Heart left ventricle (tissue), 16 donors: Measurements from ENCODE around the gene TMEM79. TPM values are rescaled to one million over a fixed set of nuclear protein-coding genes. Genes with fewer than 3 reads are reported as not detected.
A peak's percentile ranks its signal among the peaks of the same experiment; 100 is the strongest.

Experiments
- ATAC-seq, 4 donors: fragments of 200-7000 bp; cut with Tn5 transposase; one replicate each; pipeline ENCODE4 v1.9.1; 2020 to 2022; ENCODE audit warnings: moderate library complexity in 4 of 4, mild to moderate bottlenecking in 3 of 4, moderate number of reproducible peaks in 1 of 4
- DNase-seq, 5 donors: peaks; one replicate each; pipeline ENCODE4 v3.0.0-alpha.2; 2020
- H3K27ac ChIP-seq, 12 donors: fragments of 200-600 bp; sonication (generic) in 4 of 12; one replicate each; pipeline versions ENCODE4 v1.5.0 to v1.8.0; 2016 to 2022; ENCODE audit warnings: mild to moderate bottlenecking in 2 of 12
- H3K27me3 ChIP-seq, 9 donors: fragments of 200-600 bp; sonication (generic) in 2 of 9; one replicate each; pipeline versions ENCODE4 v1.5.1 to v1.8.0; 2016 to 2022; ENCODE audit warnings: mild to moderate bottlenecking in 3 of 9
- H3K36me3 ChIP-seq, 9 donors: fragments of 200-600 bp; sonication (generic) in 2 of 9; one replicate each; pipeline versions ENCODE4 v1.5.0 to v1.8.0; 2018 to 2022; ENCODE audit warnings: mild to moderate bottlenecking in 2 of 9
- H3K4me1 ChIP-seq, 12 donors: fragments of 200-600 bp; sonication (generic) in 4 of 12; one replicate each; pipeline versions ENCODE4 v1.5.0 to v1.8.0; 2016 to 2022; ENCODE audit warnings: mild to moderate bottlenecking in 3 of 12
- H3K4me3 ChIP-seq, 12 donors: fragments of 200-600 bp; sonication (generic) in 4 of 12; one replicate each; pipeline versions ENCODE4 v1.5.0 to v1.8.0; 2017 to 2022; ENCODE audit warnings: mild to moderate bottlenecking in 9 of 12, moderate library complexity in 4 of 12
- H3K9me3 ChIP-seq, 12 donors: fragments of 200-600 bp; sonication (generic) in 4 of 12; one replicate each; pipeline versions ENCODE4 v1.5.0 to v1.8.0; 2016 to 2022; ENCODE audit warnings: mild to moderate bottlenecking in 1 of 12
- POLR2A ChIP-seq, 2 donors: fragments of 450-650 bp; IDR thresholded peaks; one replicate each; pipeline ENCODE4 v1.6.1; 2017; ENCODE audit warnings: antibody characterized with exemption in 2 of 2, mild to moderate bottlenecking in 2 of 2, moderate library complexity in 2 of 2
- WGBS, 4 donors: extraction: QIAGEN DNeasy Blood & Tissue Kit in 2 of 4; methylation state at CpG; one replicate each; pipeline versions ENCODE4 v1.1.5 to v1.1.7; 2013 to 2018; 5-methylcytosine and 5-hydroxymethylcytosine counted together
- intact Hi-C, 10 donors: fragments of 100-400 bp; cut with DNase I; formaldehyde crosslinking; loops; one replicate each; pipeline versions ENCODE4 v1.11.1 to v1.14.2; 2022
- polyA plus RNA-seq, 2 donors: library from polyadenylated mRNA; stranded (reverse); fragments of 200-250 nt; gene quantifications; one replicate each; pipeline ENCODE4 v1.2.3, GENCODE V29; 2013
- total RNA-seq, 9 donors: library from RNA; depleted of rRNA in 2 of 9; stranded (reverse); fragments of >200 nt in 2 of 9; fragmentation: NEBNext Ultra II Directional in 3 of 9; extraction: Animal tissue kit (Norgen Biotek cat#: 25700) in 3 of 9; gene quantifications; one replicate each; pipeline versions ENCODE4 v1.1.0 to v1.2.4, GENCODE V29; 2016 to 2023
- TF ChIP-seq, protein P1 (sequence below), 12 donors: fragments of 200-600 bp; sonication (generic) in 4 of 12; IDR thresholded peaks; one replicate each; pipeline versions ENCODE4 v1.5.0 to v1.8.0; 2018 to 2022; ENCODE audit warnings: antibody characterized with exemption in 12 of 12, mild to moderate bottlenecking in 5 of 12
- donor health status: ischemic (EF 13 %, LVEDD 7.1; RV severe dilation, severe dysfunction).
- donor health status: healthy with polysubstance abuse.
- donor health status: DM: no; HTN: yes; CAD: no.
- donor health status: DM: no; HTN: no; CAD: no.
- donor health status: ischemic (EF 25% LVEDD 6.9; RV normal size, moderate dysfunction).
- donor health status: ischemic (EF 25% LVEDD 5.7; RV mildly dilated, moderate dysfunction).
- donor health status: healthy.
- donor health status: DM: yes; HTN: yes; CAD: no.
- donor health status: ischemic (EF 35%, LVEDD 5.7; RV mildly dilated, moderate dysfunction).
- donor health status: nonischemic (EF 11% LVEDD 7.7; RV severe dilation, severe dysfunction).
- donor health status: DM: yes; HTN: yes; CAD: no.
- donor health status: PGD.
- donor health status: ischemic (EF 29% LVEDD 5.4; RV normal size, mild dysfunction).
- donor health status: nonischemic (EF 23%, LVEDD 6.1; RV moderate dilation, normal function).

TMEM79 gene
- total and polyA plus RNA-seq, 11 donors = 0.83 to 2.7 (median 1.3) TPM

DNA sequence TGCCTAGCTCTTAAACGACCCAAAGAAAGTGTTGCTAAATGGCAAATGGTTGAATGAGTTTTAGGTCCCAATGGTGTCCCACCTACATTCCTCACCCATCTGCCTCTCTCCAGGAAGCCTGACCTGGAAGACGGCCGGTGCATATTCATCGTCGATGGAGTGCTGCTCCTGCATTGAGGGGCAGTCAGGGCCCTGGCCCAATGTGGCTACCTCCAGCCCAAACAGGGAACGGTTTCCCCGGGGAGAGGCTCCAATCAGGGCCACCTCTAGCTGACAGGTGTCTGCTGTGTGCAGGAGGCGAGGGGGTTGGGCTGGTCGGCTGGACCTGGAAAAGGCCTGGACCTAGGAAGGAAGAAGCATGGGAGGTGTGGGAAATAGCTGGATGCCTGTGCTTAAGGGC, 9.8 kb downstream of the TMEM79 start:
- 88 to 93% (median 90%) methylated on average over 9 of the region's 9 CpGs for WGBS, 4 donors
- intact Hi-C loops = no loop called here
- Histone ChIP-seq H3K27me3 (no peaks in the 10 kb centered on the region), H3K27ac (no peak overlapping the region), H3K4me3 (no peak overlapping the region), H3K4me1 (peaks cover 0 to 34% (median 14%) of the 10 kb centered on the region in 12 donors), H3K9me3 (no peaks in the 10 kb centered on the region), H3K36me3 (peaks cover 0 to 23% (median 7%) of the 10 kb centered on the region in 9 donors)
- TF ChIP-seq, protein P1, sequence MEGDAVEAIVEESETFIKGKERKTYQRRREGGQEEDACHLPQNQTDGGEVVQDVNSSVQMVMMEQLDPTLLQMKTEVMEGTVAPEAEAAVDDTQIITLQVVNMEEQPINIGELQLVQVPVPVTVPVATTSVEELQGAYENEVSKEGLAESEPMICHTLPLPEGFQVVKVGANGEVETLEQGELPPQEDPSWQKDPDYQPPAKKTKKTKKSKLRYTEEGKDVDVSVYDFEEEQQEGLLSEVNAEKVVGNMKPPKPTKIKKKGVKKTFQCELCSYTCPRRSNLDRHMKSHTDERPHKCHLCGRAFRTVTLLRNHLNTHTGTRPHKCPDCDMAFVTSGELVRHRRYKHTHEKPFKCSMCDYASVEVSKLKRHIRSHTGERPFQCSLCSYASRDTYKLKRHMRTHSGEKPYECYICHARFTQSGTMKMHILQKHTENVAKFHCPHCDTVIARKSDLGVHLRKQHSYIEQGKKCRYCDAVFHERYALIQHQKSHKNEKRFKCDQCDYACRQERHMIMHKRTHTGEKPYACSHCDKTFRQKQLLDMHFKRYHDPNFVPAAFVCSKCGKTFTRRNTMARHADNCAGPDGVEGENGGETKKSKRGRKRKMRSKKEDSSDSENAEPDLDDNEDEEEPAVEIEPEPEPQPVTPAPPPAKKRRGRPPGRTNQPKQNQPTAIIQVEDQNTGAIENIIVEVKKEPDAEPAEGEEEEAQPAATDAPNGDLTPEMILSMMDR (IDR thresholded peaks at IDR 0.05) = no peak
- no peak for TF ChIP-seq POLR2A (IDR thresholded peaks at IDR 0.05)
- ATAC-seq (no peak), DNase-seq (no peak)

DNA sequence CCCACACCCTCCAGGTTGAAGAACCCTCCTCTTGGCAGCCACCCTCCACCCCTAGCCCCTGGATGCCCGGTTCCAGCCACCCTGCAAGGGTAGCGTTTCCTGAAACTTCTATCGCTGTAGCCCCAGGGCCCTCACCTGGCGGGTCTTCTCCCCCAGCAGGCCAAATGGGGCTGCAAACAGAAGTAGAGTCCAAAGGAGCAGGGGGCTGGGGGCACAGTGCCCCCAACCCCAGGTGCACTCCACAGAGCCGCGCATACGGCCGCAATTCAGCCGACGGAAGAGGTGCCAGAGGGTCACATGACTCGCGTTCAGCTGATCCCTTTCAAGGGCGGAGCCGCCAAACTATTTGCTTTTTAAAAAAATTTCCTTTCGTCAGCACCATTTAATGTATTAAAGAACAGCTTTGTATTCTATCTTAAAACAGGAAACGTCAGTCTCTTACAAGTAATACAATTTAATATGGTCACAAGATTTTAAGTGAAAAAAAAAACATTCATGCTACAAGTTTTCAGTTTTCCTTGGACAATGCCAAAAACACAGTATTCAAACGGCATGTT, 11.3 kb downstream of the TMEM79 start, which contains the start of gene GLMP:
TSS of gene GLMP (minus strand) at position 289 of the 557 bp plus-strand sequence. CDS start at position 255, 34 bp downstream.
- peaks cover 0 to 17% (median 0%) of the 10 kb centered on the region in 9 donors for H3K36me3 ChIP-seq
- peaks cover 0 to 32% (median 14%) of the 10 kb centered on the region in 12 donors for H3K4me1 ChIP-seq
- no peaks in the 10 kb centered on the region for H3K27me3 ChIP-seq
- peak; percentile 69 to 82 (median 76) for DNase-seq
- H3K4me3 ChIP-seq = peak within 1 kb of the TSS; percentile 60 to 89 (median 68)
- 1 to 4% (median 1%) methylated on average over 17 of the region's 17 CpGs for WGBS, 4 donors
- TF ChIP-seq, protein P1 (IDR thresholded peaks at IDR 0.05) = no peak
- TF ChIP-seq POLR2A (IDR thresholded peaks at IDR 0.05) = no peak
- intact Hi-C loops = no loop called here
- peak; percentile 27 to 67 (median 48) for ATAC-seq
- H3K27ac ChIP-seq = peak within 1 kb of the TSS in 10 of 12 donors; percentile 0 to 77 (median 68)
- no peaks in the 10 kb centered on the region for H3K9me3 ChIP-seq

DNA sequence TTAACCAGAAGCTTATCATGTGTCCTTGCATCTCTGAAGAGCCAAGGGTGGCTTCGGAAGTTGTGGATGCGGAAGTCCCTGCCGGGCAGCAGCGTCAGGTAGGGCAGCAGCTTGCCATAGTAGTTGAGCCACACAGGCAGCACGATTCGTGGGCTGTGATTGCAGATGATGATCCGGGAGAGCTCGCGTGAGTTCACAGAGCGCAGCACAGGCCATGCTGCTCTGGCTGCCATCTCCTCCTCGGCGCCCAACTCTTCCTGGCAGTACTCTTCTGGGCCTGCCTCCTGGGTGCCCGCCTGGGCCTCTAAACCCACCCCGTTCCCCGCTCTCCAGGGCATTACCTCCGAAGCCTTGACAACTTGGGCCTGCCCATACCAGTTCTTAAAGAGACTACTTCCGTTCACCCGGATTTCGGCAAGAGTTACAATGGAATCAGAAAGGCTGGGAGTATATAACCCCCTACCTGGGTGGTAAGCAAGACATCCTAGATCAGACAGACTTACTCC, 14.8 kb downstream of the TMEM79 start, which contains the start of gene VHLL:
TSS of gene VHLL (minus strand) at position 456 of the 506 bp plus-strand sequence. CDS start at position 338, 118 bp downstream.
- ATAC-seq (no peak), DNase-seq (no peak)
- 88 to 92% (median 91%) methylated on average over 14 to 19 of the region's 19 CpGs for WGBS, 4 donors
- intact Hi-C loops = no loop called here
- no peak within 1 kb of the TSS for H3K4me3 ChIP-seq
- H3K4me1 ChIP-seq = peaks cover 0 to 17% (median 8%) of the 10 kb centered on the region in 12 donors
- H3K36me3 ChIP-seq = peaks cover 0 to 7% (median 2%) of the 10 kb centered on the region in 9 donors
- no peaks in the 10 kb centered on the region for H3K9me3 ChIP-seq
- no peak within 1 kb of the TSS for H3K27ac ChIP-seq
- H3K27me3 ChIP-seq = no peaks in the 10 kb centered on the region
- TF ChIP-seq, protein P1 (IDR thresholded peaks at IDR 0.05) = no peak
- no peak for TF ChIP-seq POLR2A (IDR thresholded peaks at IDR 0.05)

DNA sequence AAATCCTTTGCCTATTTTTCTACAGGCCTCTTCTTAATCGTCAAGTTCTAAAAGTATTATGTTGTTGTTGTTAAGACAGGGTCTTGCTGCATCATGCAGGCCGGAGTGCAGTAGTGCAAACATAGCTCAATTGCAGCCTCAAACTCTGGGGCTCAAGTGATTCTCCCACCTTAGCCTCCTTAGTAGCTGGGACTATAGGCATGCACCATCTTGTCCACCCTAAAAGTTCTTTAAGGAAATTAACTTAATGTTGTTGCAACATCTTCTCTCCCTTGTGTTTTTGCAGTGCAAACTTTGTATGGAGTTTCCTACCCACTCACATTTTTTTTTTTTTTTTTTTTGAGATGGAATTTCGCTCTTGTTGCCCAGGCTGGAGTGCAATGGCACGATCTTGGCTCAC, 19.1 kb downstream of the TMEM79 start:
- TF ChIP-seq, protein P1 (IDR thresholded peaks at IDR 0.05) = no peak
- TF ChIP-seq POLR2A (IDR thresholded peaks at IDR 0.05) = no peak
- Histone ChIP-seq H3K4me1 (no peaks in the 10 kb centered on the region), H3K9me3 (no peaks in the 10 kb centered on the region), H3K27ac (no peak overlapping the region), H3K27me3 (no peaks in the 10 kb centered on the region), H3K4me3 (no peak overlapping the region), H3K36me3 (peaks cover 0 to 45% (median 36%) of the 10 kb centered on the region in 9 donors)
- DNase-seq (no peak), ATAC-seq (no peak)
- intact Hi-C loops = no loop called here
- WGBS, 4 donors = 81 to 94% (median 91%) methylated on average over 4 of the region's 4 CpGs
